Measurements from ENCODE around the gene GON4L. TPM values are rescaled to one million over a fixed set of nuclear protein-coding genes. Genes with fewer than 3 reads are reported as not detected.
"Not testable (repeated sequence)": the region's sequence is repeated elsewhere in the genome, so short reads cannot be mapped to it uniquely, and the experiment has no call there.

GON4L gene
- total and polyA plus RNA-seq, 5 donors from 2014 or later: 22.3 to 105 (median 27.9) TPM

- DNase-seq: no peak
- Mint-ChIP-seq H3K27me3 (no peaks in the 10 kb centered on the region), H3K27ac (peak overlapping the region in 2 of 3 donors; percentile 62 to 74), H3K4me3 (no peak overlapping the region), H3K36me3 (peaks cover 34% of the 10 kb centered on the region), H3K9me3 (peaks cover 0 to 1% (median 0%) of the 10 kb centered on the region in 7 donors), H3K4me1 (peaks cover 0 to 14% (median 7%) of the 10 kb centered on the region in 4 donors)
- Histone ChIP-seq H3K27ac (ENCODE audit: insufficient read depth, low read length, poor library complexity, severe bottlenecking) (no peak overlapping the region), H3K27me3 (ENCODE audit: control insufficient read depth, insufficient read depth, low read length) (no peaks in the 10 kb centered on the region), H3K36me3 (ENCODE audit: control insufficient read depth, insufficient read depth, low read length) (peaks cover 62% of the 10 kb centered on the region), H3K4me1 (ENCODE audit: control insufficient read depth, insufficient read depth, low read length, poor library complexity, severe bottlenecking) (no peaks in the 10 kb centered on the region), H3K9me3 (ENCODE audit: control insufficient read depth in 2 of 2, low read length in 2 of 2) (no peaks in the 10 kb centered on the region), H3K4me3 (ENCODE audit: low read depth, low read length) (no peak overlapping the region)
- ATAC-seq (ENCODE audit: low read depth in 2 of 2): no peak
Measured at GRCh38 chr1:155812878-155813277, 44.1 kb downstream of the GON4L start.

DNA sequence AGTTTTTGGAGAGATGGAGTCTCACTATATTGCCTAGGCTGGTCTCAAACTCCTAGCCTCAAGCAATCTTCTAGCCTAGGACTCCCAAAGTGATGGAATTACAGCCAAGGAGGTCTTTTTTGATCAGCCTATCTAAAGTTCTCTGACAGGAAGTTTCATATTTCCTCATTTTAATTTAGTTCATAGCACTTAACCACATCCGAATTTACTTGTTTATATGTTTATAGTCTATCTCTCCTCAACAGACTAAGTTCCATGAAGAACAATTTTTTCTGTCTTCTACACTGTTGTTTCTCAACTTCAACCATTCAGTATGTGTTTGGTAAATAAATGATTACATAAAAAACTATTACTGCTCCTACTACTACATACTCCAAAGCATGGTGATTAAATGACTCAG is 47.9 kb downstream of the GON4L start:
- H3K27me3 ChIP-seq (ENCODE audit: control insufficient read depth, insufficient read depth, low read length): no peaks in the 10 kb centered on the region
- H3K27ac Mint-ChIP-seq: peak overlapping the region in 2 of 3 donors; percentile 54 to 94
- peaks cover 36% of the 10 kb centered on the region for H3K36me3 Mint-ChIP-seq
- no peaks in the 10 kb centered on the region for H3K27me3 Mint-ChIP-seq
- peaks cover 0 to 1% (median 0%) of the 10 kb centered on the region in 7 donors for H3K9me3 Mint-ChIP-seq
- peak in 1 of 3 donors; percentile 15 for DNase-seq
- ATAC-seq (ENCODE audit: low read depth in 2 of 2): no peak
- H3K4me1 ChIP-seq (ENCODE audit: control insufficient read depth, insufficient read depth, low read length, poor library complexity, severe bottlenecking): no peaks in the 10 kb centered on the region
- H3K4me1 Mint-ChIP-seq: peaks cover 0 to 14% (median 6%) of the 10 kb centered on the region in 4 donors
- no peak overlapping the region for H3K27ac ChIP-seq (ENCODE audit: insufficient read depth, low read length, poor library complexity, severe bottlenecking)
- peaks cover 47% of the 10 kb centered on the region for H3K36me3 ChIP-seq (ENCODE audit: control insufficient read depth, insufficient read depth, low read length)
- no peak overlapping the region for H3K4me3 ChIP-seq (ENCODE audit: low read depth, low read length)
- H3K4me3 Mint-ChIP-seq: peak overlapping the region in 1 of 4 donors; percentile 69
- H3K9me3 ChIP-seq (ENCODE audit: control insufficient read depth in 2 of 2, low read length in 2 of 2): no peaks in the 10 kb centered on the region

GRCh38 chr1:155801149-155801548 is 55.9 kb downstream of the GON4L start:
- no peaks in the 10 kb centered on the region for H3K27me3 Mint-ChIP-seq
- peaks cover 64% of the 10 kb centered on the region for H3K36me3 ChIP-seq (ENCODE audit: control insufficient read depth, insufficient read depth, low read length)
- no peak overlapping the region for H3K4me3 ChIP-seq (ENCODE audit: low read depth, low read length)
- H3K27me3 ChIP-seq (ENCODE audit: control insufficient read depth, insufficient read depth, low read length): no peaks in the 10 kb centered on the region
- no peaks in the 10 kb centered on the region for H3K9me3 ChIP-seq (ENCODE audit: control insufficient read depth in 2 of 2, low read length in 2 of 2)
- H3K36me3 Mint-ChIP-seq: peaks cover 37% of the 10 kb centered on the region
- no peaks in the 10 kb centered on the region for H3K9me3 Mint-ChIP-seq
- H3K4me1 ChIP-seq (ENCODE audit: control insufficient read depth, insufficient read depth, low read length, poor library complexity, severe bottlenecking): no peaks in the 10 kb centered on the region
- no peak for ATAC-seq (ENCODE audit: low read depth in 2 of 2)
- H3K27ac ChIP-seq (ENCODE audit: insufficient read depth, low read length, poor library complexity, severe bottlenecking): no peak overlapping the region
- peaks cover 0 to 5% (median 2%) of the 10 kb centered on the region in 4 donors for H3K4me1 Mint-ChIP-seq
- DNase-seq: no peak
- peak overlapping the region in 1 of 3 donors; percentile 69 for H3K27ac Mint-ChIP-seq
- H3K4me3 Mint-ChIP-seq: no peak overlapping the region

DNA sequence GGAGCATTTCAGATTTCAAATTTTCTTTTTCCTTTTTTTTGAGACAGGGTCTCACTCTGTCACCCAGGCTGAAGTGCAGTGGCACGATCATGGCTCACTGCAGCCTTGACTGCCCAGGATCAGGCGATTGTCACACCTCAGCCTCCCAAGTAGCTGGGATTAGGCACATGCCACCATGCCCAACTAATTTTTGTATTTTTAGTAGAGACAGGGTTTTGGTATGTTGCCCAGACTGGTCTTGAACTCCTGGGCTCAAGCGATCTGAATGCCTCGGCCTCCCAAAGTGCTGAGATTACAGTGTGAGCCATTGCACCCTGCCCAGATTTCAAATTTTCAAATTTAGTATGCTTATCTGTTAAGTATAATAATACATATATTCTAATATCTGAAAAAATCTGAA is 61.4 kb downstream of the GON4L start:
- not testable (repeated sequence) for H3K9me3 ChIP-seq (ENCODE audit: control insufficient read depth in 2 of 2, low read length in 2 of 2); H3K27ac ChIP-seq (ENCODE audit: insufficient read depth, low read length, poor library complexity, severe bottlenecking); H3K4me1 Mint-ChIP-seq; H3K27me3 Mint-ChIP-seq; DNase-seq; H3K4me3 ChIP-seq (ENCODE audit: low read depth, low read length); H3K9me3 Mint-ChIP-seq; H3K4me1 ChIP-seq (ENCODE audit: control insufficient read depth, insufficient read depth, low read length, poor library complexity, severe bottlenecking); H3K4me3 Mint-ChIP-seq; ATAC-seq (ENCODE audit: low read depth in 2 of 2); H3K27ac Mint-ChIP-seq; H3K27me3 ChIP-seq (ENCODE audit: control insufficient read depth, insufficient read depth, low read length)
- H3K36me3 ChIP-seq (ENCODE audit: control insufficient read depth, insufficient read depth, low read length): peaks cover 67% of the 10 kb centered on the region
- H3K36me3 Mint-ChIP-seq: peaks cover 35% of the 10 kb centered on the region

GRCh38 chr1:155794605-155795245 is 62.3 kb downstream of the GON4L start:
- Mint-ChIP-seq H3K4me1 (peaks cover 0 to 8% (median 3%) of the 10 kb centered on the region in 4 donors), H3K27me3 (no peaks in the 10 kb centered on the region), H3K36me3 (peaks cover 35% of the 10 kb centered on the region), H3K4me3 (no peak overlapping the region), H3K9me3 (no peaks in the 10 kb centered on the region), H3K27ac (peak overlapping the region in 2 of 3 donors; percentile 6 to 79)
- DNase-seq (no peak), ATAC-seq (ENCODE audit: low read depth in 2 of 2) (no peak)
- Histone ChIP-seq H3K36me3 (ENCODE audit: control insufficient read depth, insufficient read depth, low read length) (peaks cover 64% of the 10 kb centered on the region), H3K27me3 (ENCODE audit: control insufficient read depth, insufficient read depth, low read length) (no peaks in the 10 kb centered on the region), H3K4me1 (ENCODE audit: control insufficient read depth, insufficient read depth, low read length, poor library complexity, severe bottlenecking) (no peaks in the 10 kb centered on the region), H3K4me3 (ENCODE audit: low read depth, low read length) (no peak overlapping the region), H3K27ac (ENCODE audit: insufficient read depth, low read length, poor library complexity, severe bottlenecking) (no peak overlapping the region), H3K9me3 (ENCODE audit: control insufficient read depth in 2 of 2, low read length in 2 of 2) (no peaks in the 10 kb centered on the region)

- DNase-seq: no peak
Measured at GRCh38 chr1:155793213-155793612, 63.8 kb downstream of the GON4L start.

DNA sequence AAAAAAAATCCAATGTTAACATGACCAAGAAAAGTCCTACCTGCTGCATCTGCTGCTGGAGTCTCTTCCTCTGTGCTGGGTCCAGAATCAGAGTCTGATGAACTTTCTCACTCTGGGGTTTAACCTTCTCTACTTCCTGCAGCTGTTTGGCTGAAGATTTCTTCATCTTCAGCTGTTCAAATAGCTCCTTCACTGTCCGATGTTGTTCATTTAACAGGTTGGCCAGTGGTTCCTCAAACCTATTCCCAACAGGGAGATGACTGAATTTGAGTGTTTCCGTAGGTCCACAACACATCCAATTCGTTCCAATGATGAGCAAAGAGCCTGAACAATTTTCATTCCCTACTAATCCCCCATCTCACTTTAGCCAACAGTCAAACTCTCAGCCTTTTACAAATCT is 79.4 kb downstream of the GON4L start:
- H3K4me1 ChIP-seq (ENCODE audit: control insufficient read depth, insufficient read depth, low read length, poor library complexity, severe bottlenecking): no peaks in the 10 kb centered on the region
- no peak overlapping the region for H3K4me3 Mint-ChIP-seq

More at GRCh38 chr1:155793213-155793612, 63.8 kb downstream of the GON4L start:
- no peaks in the 10 kb centered on the region for H3K9me3 Mint-ChIP-seq
- Histone ChIP-seq H3K36me3 (ENCODE audit: control insufficient read depth, insufficient read depth, low read length) (peaks cover 56% of the 10 kb centered on the region), H3K4me1 (ENCODE audit: control insufficient read depth, insufficient read depth, low read length, poor library complexity, severe bottlenecking) (no peaks in the 10 kb centered on the region), H3K27ac (ENCODE audit: insufficient read depth, low read length, poor library complexity, severe bottlenecking) (no peak overlapping the region), H3K4me3 (ENCODE audit: low read depth, low read length) (no peak overlapping the region), H3K27me3 (ENCODE audit: control insufficient read depth, insufficient read depth, low read length) (no peaks in the 10 kb centered on the region), H3K9me3 (ENCODE audit: control insufficient read depth in 2 of 2, low read length in 2 of 2) (no peaks in the 10 kb centered on the region)
- H3K4me1 Mint-ChIP-seq: peaks cover 0 to 8% (median 2%) of the 10 kb centered on the region in 4 donors
- no peak for ATAC-seq (ENCODE audit: low read depth in 2 of 2)
- H3K4me3 Mint-ChIP-seq: no peak overlapping the region
- H3K27ac Mint-ChIP-seq: no peak overlapping the region
- H3K27me3 Mint-ChIP-seq: no peaks in the 10 kb centered on the region
- peaks cover 31% of the 10 kb centered on the region for H3K36me3 Mint-ChIP-seq

GRCh38 chr1:155776414-155776813 is 80.6 kb downstream of the GON4L start:
- Mint-ChIP-seq H3K27ac (peak overlapping the region in 1 of 3 donors; percentile 55), H3K36me3 (peaks cover 54% of the 10 kb centered on the region)
- H3K36me3 ChIP-seq (ENCODE audit: control insufficient read depth, insufficient read depth, low read length): peaks cover 79% of the 10 kb centered on the region

More for the DNA sequence above, 79.4 kb downstream of the GON4L start:
- no peaks in the 10 kb centered on the region for H3K27me3 Mint-ChIP-seq
- H3K27ac Mint-ChIP-seq: peak overlapping the region in 2 of 3 donors; percentile 0 to 89
- Histone ChIP-seq H3K27me3 (ENCODE audit: control insufficient read depth, insufficient read depth, low read length) (no peaks in the 10 kb centered on the region), H3K36me3 (ENCODE audit: control insufficient read depth, insufficient read depth, low read length) (peaks cover 75% of the 10 kb centered on the region), H3K9me3 (ENCODE audit: control insufficient read depth in 2 of 2, low read length in 2 of 2) (no peaks in the 10 kb centered on the region), H3K4me3 (ENCODE audit: low read depth, low read length) (no peak overlapping the region), H3K27ac (ENCODE audit: insufficient read depth, low read length, poor library complexity, severe bottlenecking) (no peak overlapping the region)
- ATAC-seq (ENCODE audit: low read depth in 2 of 2) (no peak), DNase-seq (no peak)
- peaks cover 0 to 7% (median 4%) of the 10 kb centered on the region in 4 donors for H3K4me1 Mint-ChIP-seq
- peaks cover 50% of the 10 kb centered on the region for H3K36me3 Mint-ChIP-seq
- no peaks in the 10 kb centered on the region for H3K9me3 Mint-ChIP-seq

More at GRCh38 chr1:155776414-155776813, 80.6 kb downstream of the GON4L start:
- Mint-ChIP-seq H3K4me1 (peaks cover 0 to 7% (median 4%) of the 10 kb centered on the region in 4 donors), H3K27me3 (no peaks in the 10 kb centered on the region), H3K9me3 (no peaks in the 10 kb centered on the region), H3K4me3 (no peak overlapping the region)
- no peak overlapping the region for H3K27ac ChIP-seq (ENCODE audit: insufficient read depth, low read length, poor library complexity, severe bottlenecking)
- H3K9me3 ChIP-seq (ENCODE audit: control insufficient read depth in 2 of 2, low read length in 2 of 2): no peaks in the 10 kb centered on the region
- DNase-seq: peak in 1 of 3 donors; percentile 45
- ATAC-seq (ENCODE audit: low read depth in 2 of 2): no peak
- H3K4me1 ChIP-seq (ENCODE audit: control insufficient read depth, insufficient read depth, low read length, poor library complexity, severe bottlenecking): no peaks in the 10 kb centered on the region
- no peak overlapping the region for H3K4me3 ChIP-seq (ENCODE audit: low read depth, low read length)
- no peaks in the 10 kb centered on the region for H3K27me3 ChIP-seq (ENCODE audit: control insufficient read depth, insufficient read depth, low read length)

Data from CD4-positive, CD25-positive, alpha-beta regulatory T cell (primary cell).